ENCODE results near the gene GNB2.

- TF ChIP-seq RNF2 (IDR thresholded peaks at IDR 0.05; ENCODE audit: borderline replicate concordance, low read depth, low read length, missing control alignments, poor library complexity, severe bottlenecking) (peak; percentile 36), POLR2A (IDR thresholded peaks at IDR 0.05; ENCODE audit: control extremely low read depth in 1 of 2, low read depth in 2 of 2, low read length in 2 of 2) (no peak), EZH2 (IDR thresholded peaks at IDR 0.05; ENCODE audit: low read depth, low read length, severe bottlenecking) (no peak), CTCF (IDR thresholded peaks at IDR 0.05; ENCODE audit: control extremely low read depth in 1 of 3, insufficient read depth in 1 of 3, low read depth in 1 of 3, low read length in 3 of 3) (peak; percentile 45 to 71 (median 63)), HDAC6 (IDR thresholded peaks at IDR 0.05; ENCODE audit: low read depth, low read length) (no peak), KDM1A (IDR thresholded peaks at IDR 0.05; ENCODE audit: borderline replicate concordance, low read length) (no peak), EP300 (IDR thresholded peaks at IDR 0.05; ENCODE audit: borderline replicate concordance in 1 of 2, low read depth in 2 of 2, low read length in 2 of 2) (no peak), POLR2AphosphoS5 (IDR thresholded peaks at IDR 0.05; ENCODE audit: low read depth, low read length) (no peak; the same call in 1 of the 2 replicates), TAF1 (IDR thresholded peaks at IDR 0.05; ENCODE audit: low read depth, low read length) (no peak), SP4 (IDR thresholded peaks at IDR 0.05; ENCODE audit: low read length) (no peak), JUN (IDR thresholded peaks at IDR 0.05; ENCODE audit: low read depth, low read length) (no peak)
- TF ChIP-seq, protein P1, sequence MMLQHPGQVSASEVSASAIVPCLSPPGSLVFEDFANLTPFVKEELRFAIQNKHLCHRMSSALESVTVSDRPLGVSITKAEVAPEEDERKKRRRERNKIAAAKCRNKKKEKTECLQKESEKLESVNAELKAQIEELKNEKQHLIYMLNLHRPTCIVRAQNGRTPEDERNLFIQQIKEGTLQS (IDR thresholded peaks at IDR 0.05; ENCODE audit: insufficient read depth, low read depth, low read length), result no peak
These were observed 40.4 kb upstream of the GNB2 start for GRCh38 chr7:100632951-100633717.
